Activated CD4-positive, alpha-beta T cell treated with anti-CD3 and anti-CD28 coated beads for 24 hours (primary cell): ENCODE results near the gene URB1.
"Not testable (repeated sequence)": the region's sequence is repeated elsewhere in the genome, so short reads cannot be mapped to it uniquely, and the experiment has no call there.

ENCODE experiments used
- DNase-seq, 2 donors: peaks; one replicate each; pipeline ENCODE4 v3.0.0-alpha.2; 2020; ENCODE audit warnings: low read depth in 2 of 2

URB1 gene

GRCh38 chr21:32411350-32412161 is 18.7 kb upstream of the URB1 start:
- DNase-seq = peak; percentile 48 to 59

- no peak for DNase-seq
Measured at GRCh38 chr21:32410916-32411315, 18.1 kb upstream of the URB1 start.

DNA sequence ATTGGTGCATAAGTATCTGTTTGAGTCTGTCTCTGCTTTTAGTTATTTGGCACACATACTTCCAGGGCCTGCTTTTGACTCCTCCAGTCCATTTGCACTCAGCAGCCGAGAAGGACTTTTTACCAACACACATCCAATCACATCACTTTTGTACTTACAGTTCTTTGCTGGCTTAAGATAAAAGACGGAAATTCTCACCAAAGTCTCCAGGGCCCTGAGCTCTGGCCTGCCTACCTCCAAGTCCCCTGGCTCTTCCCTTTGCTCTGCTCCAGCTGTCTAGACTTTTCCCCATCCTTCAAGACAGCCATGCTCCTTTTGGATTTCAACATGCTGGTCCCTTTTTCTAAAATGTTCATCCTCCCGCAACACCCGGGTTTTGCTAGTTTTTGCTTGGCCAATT is 17.5 kb upstream of the URB1 start:
- DNase-seq = no peak

- no peak for DNase-seq
Measured at GRCh38 chr21:32406405-32406804, 13.6 kb upstream of the URB1 start.

GRCh38 chr21:32403201-32403777 is 10.5 kb upstream of the URB1 start:
- peak; percentile 28 to 55 for DNase-seq

DNA sequence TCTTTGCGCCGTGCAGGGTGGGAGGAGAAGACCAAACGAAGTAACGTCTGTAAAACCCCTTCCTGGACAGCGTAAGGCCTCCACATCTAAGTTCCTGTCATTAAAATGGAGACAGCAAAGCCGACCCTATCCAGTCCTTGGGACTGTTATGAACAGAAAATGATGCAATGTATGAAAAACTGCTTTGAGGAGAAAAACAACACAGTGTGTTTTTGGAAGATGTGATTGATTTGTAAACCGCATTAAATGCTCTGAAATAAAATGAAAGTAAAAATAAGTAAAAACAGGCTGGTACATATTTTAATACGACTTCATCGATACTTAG is 827 bp upstream of the URB1 start:
- DNase-seq = no peak

DNA sequence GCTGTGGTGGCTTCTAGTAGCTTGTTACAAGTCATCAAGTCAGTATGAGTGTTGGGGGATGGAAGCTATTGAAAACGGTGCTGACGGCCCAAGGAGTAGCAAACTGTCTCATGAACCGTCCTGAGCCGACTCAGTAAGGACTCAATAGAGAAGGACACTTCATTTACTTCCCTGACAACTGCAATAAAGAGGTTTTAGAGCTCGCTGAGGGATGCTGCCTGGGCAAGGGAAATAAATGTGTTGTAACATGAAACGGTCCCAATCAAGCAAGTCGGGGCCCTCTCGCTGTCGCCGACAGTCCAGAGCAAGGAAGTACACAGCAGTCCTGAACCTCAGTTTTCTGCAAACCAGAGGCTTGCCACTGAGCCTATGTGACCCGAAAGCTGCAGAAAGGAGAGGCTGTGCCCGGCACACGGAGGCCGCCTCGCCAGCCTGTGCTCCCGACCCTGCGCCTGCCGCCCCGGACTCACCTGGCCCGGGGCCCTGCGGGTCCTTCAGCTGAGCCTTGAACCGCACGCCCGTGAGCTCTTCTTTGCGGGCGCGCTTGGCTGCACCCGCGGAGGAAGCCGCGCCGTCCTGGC is 423 bp downstream of the URB1 start:
- DNase-seq = no peak

- DNase-seq = no peak
Measured at GRCh38 chr21:32391755-32392154, 1.1 kb downstream of the URB1 start.

GRCh38 chr21:32390537-32391224 is 2.1 kb downstream of the URB1 start:
- not testable (repeated sequence) for DNase-seq

DNA sequence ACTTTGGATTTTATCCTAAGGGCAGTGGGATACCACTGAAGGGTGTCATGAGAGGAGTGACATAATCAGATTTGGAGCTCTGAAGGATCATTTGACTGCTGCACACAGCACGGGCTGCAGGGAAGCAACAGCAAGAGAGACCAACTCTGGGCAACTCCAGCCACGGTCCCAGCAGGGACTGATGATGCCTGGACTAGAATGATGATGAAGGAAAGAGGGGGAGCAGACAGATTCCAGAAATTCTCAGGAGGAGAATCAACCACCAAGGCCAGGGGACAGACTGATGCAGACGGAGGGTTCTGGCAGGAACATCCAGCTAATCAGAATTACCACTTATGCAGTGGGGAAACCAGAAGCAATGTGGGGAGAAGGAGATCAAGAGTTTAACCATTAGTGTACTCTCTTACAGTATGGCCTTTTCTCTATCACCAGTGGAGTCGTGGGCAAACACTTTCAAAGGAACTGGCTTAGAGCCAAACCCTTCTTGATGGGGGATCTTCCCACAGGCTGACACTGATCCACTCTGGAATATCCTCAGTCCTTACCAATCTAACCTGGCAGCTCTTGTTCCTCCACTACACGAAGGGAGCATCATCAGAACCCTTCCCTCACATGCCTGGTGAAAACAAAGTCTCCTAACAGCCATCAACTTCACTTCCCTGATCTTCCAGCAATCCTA is 3.3 kb downstream of the URB1 start:
- no peak for DNase-seq

DNA sequence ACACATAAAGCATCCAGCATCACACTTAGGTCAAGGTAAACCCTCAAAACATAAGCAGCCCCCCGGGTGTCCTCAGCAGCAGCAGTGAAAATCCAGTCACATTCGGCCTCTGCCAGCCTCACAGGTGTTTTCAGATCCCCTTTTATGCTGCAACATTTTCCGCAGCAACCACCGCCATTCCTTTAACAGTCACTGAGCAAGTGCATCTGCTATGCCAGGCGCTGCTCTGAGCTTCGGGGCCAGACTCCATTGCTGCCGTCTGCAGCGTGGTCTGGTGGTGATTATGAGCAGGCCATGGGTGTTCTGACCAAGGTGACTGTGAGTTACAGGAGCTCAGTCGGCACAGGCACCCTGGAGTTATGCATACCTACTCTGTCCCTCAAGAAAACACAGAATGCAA is 4.5 kb downstream of the URB1 start:
- no peak for DNase-seq

GRCh38 chr21:32387151-32387550 is 5.7 kb downstream of the URB1 start:
- DNase-seq = no peak

- DNase-seq = no peak
Measured at GRCh38 chr21:32386195-32386870, 6.5 kb downstream of the URB1 start.

DNA sequence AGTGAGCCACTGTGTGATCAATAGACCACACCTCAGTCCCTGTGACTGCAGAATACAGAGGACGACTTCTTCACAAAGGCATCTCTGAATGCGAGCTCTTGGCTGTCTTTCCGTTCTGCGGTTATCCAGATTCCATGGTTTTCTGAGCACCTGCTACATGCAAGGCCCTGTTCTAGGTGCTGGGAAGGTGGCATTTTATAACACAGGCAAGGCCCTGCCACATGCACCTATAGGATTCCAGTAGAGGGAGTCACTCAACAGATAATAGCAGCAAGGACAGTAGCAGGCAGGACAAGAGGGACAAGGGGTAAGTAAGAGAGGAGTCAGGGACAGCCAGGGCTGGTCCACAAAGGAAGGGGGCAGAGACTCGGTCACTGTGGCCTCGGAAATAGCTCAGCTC is 9.0 kb downstream of the URB1 start:
- no peak for DNase-seq

- no peak for DNase-seq
Measured at GRCh38 chr21:32382108-32382644, 10.6 kb downstream of the URB1 start.

DNA sequence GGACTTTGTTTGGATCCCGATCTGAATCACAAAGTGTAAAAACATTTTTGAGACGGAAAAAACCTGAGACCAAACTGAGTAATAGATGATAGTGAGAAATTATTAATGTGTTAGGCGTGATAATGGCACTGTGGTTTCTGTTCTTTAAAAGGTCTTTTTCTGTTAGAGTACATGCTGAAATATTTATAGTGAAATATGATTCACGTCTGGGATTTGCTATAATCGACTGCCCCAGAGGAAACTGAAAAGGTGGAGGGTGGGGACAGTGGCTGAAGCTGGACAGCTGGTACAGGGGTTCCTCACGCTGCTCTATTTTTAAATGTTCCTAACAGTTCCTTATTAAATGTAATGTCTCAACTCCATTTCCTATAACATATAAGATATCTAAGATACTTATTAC is 11.2 kb downstream of the URB1 start:
- DNase-seq = no peak

- no peak for DNase-seq
Measured at GRCh38 chr21:32380940-32381339, 11.9 kb downstream of the URB1 start.

- DNase-seq = no peak
Measured at GRCh38 chr21:32378956-32379355, 13.9 kb downstream of the URB1 start.

GRCh38 chr21:32377991-32378390 is 14.8 kb downstream of the URB1 start:
- no peak for DNase-seq

DNA sequence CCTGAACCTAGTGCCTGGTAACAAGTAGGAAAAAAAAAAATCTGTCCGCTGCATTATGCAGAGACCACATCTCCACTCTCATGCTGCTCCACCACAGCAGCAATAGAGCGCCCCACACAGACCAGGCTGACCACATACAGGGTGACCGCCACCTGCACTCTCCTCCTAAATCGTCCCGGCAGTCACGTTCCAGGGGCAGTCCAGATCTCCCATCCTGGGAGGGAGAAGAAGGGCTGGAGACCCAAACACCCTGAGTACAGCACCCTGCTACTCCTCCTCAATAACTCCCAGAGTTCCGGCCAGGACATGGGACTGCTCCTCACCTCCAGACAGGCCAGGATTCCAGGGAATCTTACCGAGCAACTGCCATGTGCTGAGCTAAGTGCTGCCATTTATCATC is 15.3 kb downstream of the URB1 start:
- no peak for DNase-seq

GRCh38 chr21:32372755-32373154 is 20.1 kb downstream of the URB1 start:
- no peak for DNase-seq
